Activated naive CD4-positive, alpha-beta T cell treated with anti-CD3 and anti-CD28 coated beads, Interleukin-2, amount 50 U/mL, for 72 hours (primary cell): ENCODE measurements around the gene IL17RC. TPM values are rescaled to one million over a fixed set of nuclear protein-coding genes. Genes with fewer than 3 reads are reported as not detected.
A peak's percentile ranks its signal among the peaks of the same experiment; 100 is the strongest.

ENCODE experiments used
- ATAC-seq, 2 donors: fragments of 150-1000 bp; cut with Tn5 transposase; 2 replicates each; pipeline ENCODE4 v1.10.0; 2021; ENCODE audit warnings: mild to moderate bottlenecking in 2 of 2, moderate library complexity in 2 of 2
- DNase-seq, 2 donors: peaks; one replicate each; pipeline ENCODE4 v3.0.0; 2021 to 2022; ENCODE audit warnings: low spot score in 2 of 2
- H3K27ac Mint-ChIP-seq, 2 donors: one replicate each; pipeline ENCODE4 v1.8.0; 2022; ENCODE audit warnings: mild to moderate bottlenecking in 2 of 2, mixed read lengths in 2 of 2
- H3K36me3 Mint-ChIP-seq, 2 donors: one replicate each; pipeline ENCODE4 v1.8.0; 2022; ENCODE audit warnings: mixed read lengths in 2 of 2
- H3K9me3 Mint-ChIP-seq, 2 donors: one replicate each; pipeline ENCODE4 v1.8.0; 2022; ENCODE audit warnings: mixed read lengths in 2 of 2
- total RNA-seq, 2 donors: library from RNA; stranded (reverse); gene quantifications; one replicate each; pipeline ENCODE4 v1.2.3, GENCODE V29; 2022

IL17RC gene
- total RNA-seq, 2 donors from 2014 or later = 0.18 to 1.5 TPM

GRCh38 chr3:9947025-9947995 lies 30.4 kb downstream of the IL17RC start:
- H3K27ac Mint-ChIP-seq = no peak overlapping the region
- no peak for DNase-seq
- ATAC-seq = no peak
- no peaks in the 10 kb centered on the region for H3K9me3 Mint-ChIP-seq
- no peaks in the 10 kb centered on the region for H3K36me3 Mint-ChIP-seq

- no peak for ATAC-seq
- DNase-seq = no peak
- Mint-ChIP-seq H3K27ac (no peak overlapping the region), H3K9me3 (no peaks in the 10 kb centered on the region), H3K36me3 (no peaks in the 10 kb centered on the region)
These were observed 31.7 kb downstream of the IL17RC start for GRCh38 chr3:9948586-9948985.

GRCh38 chr3:9949115-9949514 lies 32.2 kb downstream of the IL17RC start:
- no peak overlapping the region for H3K27ac Mint-ChIP-seq
- ATAC-seq (no peak), DNase-seq (no peak)
- no peaks in the 10 kb centered on the region for H3K36me3 Mint-ChIP-seq
- H3K9me3 Mint-ChIP-seq = no peaks in the 10 kb centered on the region

- no peak for ATAC-seq
These were observed 32.7 kb downstream of the IL17RC start for GRCh38 chr3:9949626-9950025.

GRCh38 chr3:9951126-9951525 lies 34.2 kb downstream of the IL17RC start:
- ATAC-seq = peak; percentile 6 to 67
- Mint-ChIP-seq H3K9me3 (no peaks in the 10 kb centered on the region), H3K27ac (peak overlapping the region; percentile 59 to 86), H3K36me3 (no peaks in the 10 kb centered on the region)
- no peak for DNase-seq

More at GRCh38 chr3:9949626-9950025, 32.7 kb downstream of the IL17RC start:
- Mint-ChIP-seq H3K9me3 (no peaks in the 10 kb centered on the region), H3K27ac (no peak overlapping the region), H3K36me3 (no peaks in the 10 kb centered on the region)
- no peak for DNase-seq

GRCh38 chr3:9951598-9951961 lies 34.7 kb downstream of the IL17RC start:
- DNase-seq (peak in 1 of 2 donors; percentile 17), ATAC-seq (peak; percentile 44 to 61)
- no peaks in the 10 kb centered on the region for H3K36me3 Mint-ChIP-seq
- H3K9me3 Mint-ChIP-seq = no peaks in the 10 kb centered on the region
- H3K27ac Mint-ChIP-seq = peak overlapping the region; percentile 59 to 86

- DNase-seq = peak in 1 of 2 donors; percentile 70
- no peaks in the 10 kb centered on the region for H3K9me3 Mint-ChIP-seq
- peak; percentile 57 to 85 for ATAC-seq
- H3K27ac Mint-ChIP-seq = peak within 1 kb of the TSS; percentile 59 to 86
- H3K36me3 Mint-ChIP-seq = no peaks in the 10 kb centered on the region
These were observed 35.3 kb downstream of the IL17RC start, which contains the start of gene PRRT3 for GRCh38 chr3:9951962-9952805. PRRT3 (minus strand) TSS chr3:9952408; CDS start chr3:9950115, 2,293 bp downstream.

GRCh38 chr3:9955067-9955502 lies 38.2 kb downstream of the IL17RC start:
- Mint-ChIP-seq H3K27ac (no peak overlapping the region), H3K36me3 (no peaks in the 10 kb centered on the region), H3K9me3 (no peaks in the 10 kb centered on the region)
- ATAC-seq = no peak
- DNase-seq = no peak

- ATAC-seq = no peak
These were observed 38.9 kb downstream of the IL17RC start for GRCh38 chr3:9955611-9956352.

GRCh38 chr3:9957214-9957613 lies 40.3 kb downstream of the IL17RC start:
- H3K27ac Mint-ChIP-seq = no peak overlapping the region
- DNase-seq (no peak), ATAC-seq (no peak)
- no peaks in the 10 kb centered on the region for H3K9me3 Mint-ChIP-seq
- H3K36me3 Mint-ChIP-seq = no peaks in the 10 kb centered on the region

More at GRCh38 chr3:9955611-9956352, 38.9 kb downstream of the IL17RC start:
- Mint-ChIP-seq H3K9me3 (no peaks in the 10 kb centered on the region), H3K36me3 (no peaks in the 10 kb centered on the region), H3K27ac (no peak overlapping the region)
- DNase-seq = no peak

- DNase-seq (no peak), ATAC-seq (no peak)
- no peaks in the 10 kb centered on the region for H3K9me3 Mint-ChIP-seq
- peaks cover 0 to 10% of the 10 kb centered on the region in 2 donors for H3K36me3 Mint-ChIP-seq
- no peak overlapping the region for H3K27ac Mint-ChIP-seq
These were observed 48.4 kb downstream of the IL17RC start for GRCh38 chr3:9965200-9965875.

- no peak for ATAC-seq
- peaks cover 0 to 10% of the 10 kb centered on the region in 2 donors for H3K36me3 Mint-ChIP-seq
- H3K9me3 Mint-ChIP-seq = no peaks in the 10 kb centered on the region
- no peak overlapping the region for H3K27ac Mint-ChIP-seq
- no peak for DNase-seq
These were observed 49.9 kb downstream of the IL17RC start for GRCh38 chr3:9966841-9967240.

- H3K36me3 Mint-ChIP-seq = peaks cover 0 to 20% of the 10 kb centered on the region in 2 donors
- no peak for DNase-seq
- H3K9me3 Mint-ChIP-seq = no peaks in the 10 kb centered on the region
- no peak overlapping the region for H3K27ac Mint-ChIP-seq
- ATAC-seq = no peak
These were observed 52.7 kb downstream of the IL17RC start for GRCh38 chr3:9969632-9970019.

GRCh38 chr3:9970020-9970652 lies 53.2 kb downstream of the IL17RC start:
- H3K36me3 Mint-ChIP-seq = peaks cover 0 to 20% of the 10 kb centered on the region in 2 donors

More at GRCh38 chr3:9970020-9970652, 53.2 kb downstream of the IL17RC start:
- Mint-ChIP-seq H3K27ac (peak overlapping the region in 1 of 2 donors; percentile 33), H3K9me3 (no peaks in the 10 kb centered on the region)
- DNase-seq (no peak), ATAC-seq (no peak)
